Thoracic aorta (tissue), 2 donors: ENCODE results near the gene TTLL6. TPM values are rescaled to one million over a fixed set of nuclear protein-coding genes. Genes with fewer than 3 reads are reported as not detected.

Source experiments
- ATAC-seq: fragments of 150-250 bp; one replicate; pipeline ENCODE4 v1.8.0; 2017; ENCODE audit warnings: low read depth; ENCODE audit not compliant: insufficient number of reproducible peaks, low FRiP score
- DNase-seq: peaks from one replicate; pipeline ENCODE4 v3.0.0-alpha.2; 2020; ENCODE audit warnings: low spot score
- H3K27ac ChIP-seq, 2 donors: fragments of 200-600 bp; sonication (generic); 1 replicate in 1 of 2; 2 replicates in 1 of 2; pipeline ENCODE4 v1.5.1; 2016; ENCODE audit warnings: mild to moderate bottlenecking in 2 of 2, moderate library complexity in 2 of 2
- H3K27me3 ChIP-seq: fragments of 200-600 bp; sonication (generic); replicated peaks from 2 replicates; pipeline ENCODE4 v1.6.0; 2016; ENCODE audit warnings: mild to moderate bottlenecking; ENCODE audit not compliant: insufficient read depth
- H3K36me3 ChIP-seq: fragments of 200-600 bp; sonication (generic); one replicate; pipeline ENCODE4 v1.5.1; 2016
- H3K4me1 ChIP-seq, 2 donors: fragments of 200-600 bp; sonication (generic); 1 replicate in 1 of 2; 2 replicates in 1 of 2; pipeline versions ENCODE4 v1.5.1 to v1.6.0; 2016; ENCODE audit warnings: low read depth in 2 of 2, mild to moderate bottlenecking in 1 of 2; ENCODE audit not compliant: control insufficient read depth in 1 of 2
- H3K4me3 ChIP-seq: fragments of 200-600 bp; sonication (generic); 2 replicates; pipeline ENCODE4 v1.5.1; 2016; ENCODE audit warnings: mild to moderate bottlenecking
- H3K9me3 ChIP-seq: fragments of 200-600 bp; sonication (generic); 2 replicates; pipeline ENCODE4 v1.5.1; 2016
- total RNA-seq, 2 donors: library from RNA; depleted of rRNA; stranded (reverse); fragments of >200 nt; gene quantifications; one replicate each; pipeline versions ENCODE4 v1.1.0 to v1.2.3, GENCODE V29; 2016
- TF ChIP-seq, protein P1 (sequence below): fragments of 200-600 bp; sonication (generic); IDR thresholded peaks from one replicate; pipeline ENCODE4 v1.5.1; 2019; ENCODE audit warnings: antibody characterized with exemption

TTLL6 gene
- total RNA-seq, 2 donors from 2014 or later: not detected

- ATAC-seq: no peak
Observed at GRCh38 chr17:48756830-48757251, 60.2 kb downstream of the TTLL6 start.

GRCh38 chr17:48755356-48755755 is 61.7 kb downstream of the TTLL6 start:
- Histone ChIP-seq H3K27me3 (peaks cover 30% of the 10 kb centered on the region), H3K4me1 (peaks cover 0 to 17% of the 10 kb centered on the region in 2 donors)

More at GRCh38 chr17:48756830-48757251, 60.2 kb downstream of the TTLL6 start:
- TF ChIP-seq, protein P1, sequence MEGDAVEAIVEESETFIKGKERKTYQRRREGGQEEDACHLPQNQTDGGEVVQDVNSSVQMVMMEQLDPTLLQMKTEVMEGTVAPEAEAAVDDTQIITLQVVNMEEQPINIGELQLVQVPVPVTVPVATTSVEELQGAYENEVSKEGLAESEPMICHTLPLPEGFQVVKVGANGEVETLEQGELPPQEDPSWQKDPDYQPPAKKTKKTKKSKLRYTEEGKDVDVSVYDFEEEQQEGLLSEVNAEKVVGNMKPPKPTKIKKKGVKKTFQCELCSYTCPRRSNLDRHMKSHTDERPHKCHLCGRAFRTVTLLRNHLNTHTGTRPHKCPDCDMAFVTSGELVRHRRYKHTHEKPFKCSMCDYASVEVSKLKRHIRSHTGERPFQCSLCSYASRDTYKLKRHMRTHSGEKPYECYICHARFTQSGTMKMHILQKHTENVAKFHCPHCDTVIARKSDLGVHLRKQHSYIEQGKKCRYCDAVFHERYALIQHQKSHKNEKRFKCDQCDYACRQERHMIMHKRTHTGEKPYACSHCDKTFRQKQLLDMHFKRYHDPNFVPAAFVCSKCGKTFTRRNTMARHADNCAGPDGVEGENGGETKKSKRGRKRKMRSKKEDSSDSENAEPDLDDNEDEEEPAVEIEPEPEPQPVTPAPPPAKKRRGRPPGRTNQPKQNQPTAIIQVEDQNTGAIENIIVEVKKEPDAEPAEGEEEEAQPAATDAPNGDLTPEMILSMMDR: no peak
- Histone ChIP-seq H3K27me3 (peaks cover 22% of the 10 kb centered on the region), H3K4me1 (peaks cover 0 to 17% of the 10 kb centered on the region in 2 donors), H3K36me3 (no peaks in the 10 kb centered on the region), H3K9me3 (no peaks in the 10 kb centered on the region), H3K27ac (no peak overlapping the region), H3K4me3 (no peak overlapping the region)
- DNase-seq: no peak

DNA sequence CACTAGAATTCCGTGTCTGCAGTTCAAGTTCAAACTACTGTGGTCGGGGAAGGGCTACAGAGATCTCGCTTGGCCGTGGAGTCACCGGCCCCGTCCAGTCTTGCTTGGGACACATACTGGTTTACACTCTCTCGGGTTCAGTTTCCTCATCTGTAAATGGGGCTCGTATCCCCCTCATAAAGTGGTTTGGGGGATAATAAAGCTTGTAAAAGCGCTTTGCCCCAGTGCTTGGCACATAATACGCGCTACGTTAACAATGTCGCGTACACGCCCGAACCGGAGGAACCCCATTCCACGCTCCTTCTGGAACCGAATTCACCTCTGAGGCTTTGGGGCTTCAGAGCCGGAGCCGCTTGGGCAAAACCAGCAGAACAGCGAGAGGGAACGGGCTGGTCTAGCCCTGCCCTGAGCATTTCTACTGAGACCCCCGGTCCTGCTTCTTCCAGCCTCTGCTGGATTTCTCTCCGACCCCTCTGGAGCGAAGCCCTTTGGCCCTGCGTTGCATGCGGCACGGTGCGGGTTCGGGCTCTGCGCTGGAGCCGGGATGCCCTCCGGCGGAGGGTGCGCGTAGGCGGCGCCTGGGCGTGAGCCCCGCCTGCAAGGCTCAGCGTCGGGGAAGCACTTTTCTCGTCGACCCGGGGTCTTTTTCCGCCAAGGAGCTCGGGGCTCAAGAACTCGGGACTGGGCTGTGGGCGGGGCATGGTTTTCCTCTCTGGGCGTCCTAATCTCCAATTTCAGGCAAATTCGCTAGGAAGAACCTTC is 62.3 kb downstream of the TTLL6 start:
- Histone ChIP-seq H3K27me3 (peaks cover 36% of the 10 kb centered on the region), H3K27ac (no peak overlapping the region), H3K36me3 (no peaks in the 10 kb centered on the region), H3K4me1 (peaks cover 0 to 17% of the 10 kb centered on the region in 2 donors), H3K9me3 (no peaks in the 10 kb centered on the region), H3K4me3 (no peak overlapping the region)
- ATAC-seq: no peak
- TF ChIP-seq, protein P1: no peak
- no peak for DNase-seq

More at GRCh38 chr17:48755356-48755755, 61.7 kb downstream of the TTLL6 start:
- no peak for ATAC-seq
- no peak overlapping the region for H3K4me3 ChIP-seq
- TF ChIP-seq, protein P1: no peak
- H3K27ac ChIP-seq: no peak overlapping the region
- H3K36me3 ChIP-seq: no peaks in the 10 kb centered on the region
- no peaks in the 10 kb centered on the region for H3K9me3 ChIP-seq
- DNase-seq: no peak

DNA sequence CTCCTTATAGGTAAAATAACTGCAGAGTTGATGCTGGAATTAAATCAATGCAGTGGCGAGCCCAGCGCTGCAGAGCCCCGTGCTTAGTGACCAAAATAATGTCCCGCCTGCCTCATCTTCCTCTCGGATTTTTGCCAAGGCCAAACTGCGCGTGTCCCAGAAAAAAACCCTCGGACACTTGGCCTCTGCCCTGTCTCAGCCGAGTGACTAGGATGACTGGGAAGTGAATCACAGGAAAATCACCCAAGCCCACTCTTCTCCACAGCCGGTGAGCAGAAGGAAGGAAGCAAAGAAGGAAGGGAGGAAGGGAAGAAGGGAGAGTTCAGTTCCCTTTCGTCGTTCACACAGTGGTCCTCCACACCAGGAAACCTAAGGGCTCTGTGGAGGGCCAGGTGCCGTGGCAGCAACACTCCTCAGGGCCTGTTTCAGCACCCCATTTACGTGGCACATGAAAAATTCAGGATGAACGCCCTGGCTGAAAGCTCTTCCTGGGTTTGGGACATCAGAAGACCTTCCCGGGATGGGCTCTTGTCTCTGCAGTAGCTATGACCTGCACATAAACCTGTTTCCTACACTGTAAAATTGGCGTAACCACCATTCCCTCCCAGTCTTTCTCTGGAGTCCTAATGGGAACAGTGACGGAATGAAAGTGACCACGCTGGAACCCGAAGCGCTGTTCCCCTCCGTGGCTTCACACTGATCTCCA is 63.1 kb downstream of the TTLL6 start:
- TF ChIP-seq, protein P1: no peak
- Histone ChIP-seq H3K9me3 (no peaks in the 10 kb centered on the region), H3K4me3 (no peak overlapping the region), H3K27ac (no peak overlapping the region), H3K4me1 (peaks cover 0 to 17% of the 10 kb centered on the region in 2 donors), H3K27me3 (peaks cover 41% of the 10 kb centered on the region), H3K36me3 (no peaks in the 10 kb centered on the region)
- ATAC-seq (no peak), DNase-seq (no peak)
